Activated CD8-positive, alpha-beta memory T cell treated with anti-CD3 and anti-CD28 coated beads for 24 hours (primary cell): Measurements from ENCODE around the gene TP53TG3E.
"Not testable (repeated sequence)": the region's sequence is repeated elsewhere in the genome, so short reads cannot be mapped to it uniquely, and the experiment has no call there.

Experiments used
- DNase-seq: peaks from one replicate; pipeline ENCODE4 v3.0.0-alpha.2; 2020

Gene TP53TG3E, protein sequence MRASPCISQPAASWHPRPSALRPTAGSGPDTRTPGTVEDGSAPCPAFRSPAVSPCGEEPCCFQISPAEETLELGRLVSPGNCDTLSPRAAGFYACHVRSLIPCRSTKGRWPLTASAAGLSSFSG

DNA sequence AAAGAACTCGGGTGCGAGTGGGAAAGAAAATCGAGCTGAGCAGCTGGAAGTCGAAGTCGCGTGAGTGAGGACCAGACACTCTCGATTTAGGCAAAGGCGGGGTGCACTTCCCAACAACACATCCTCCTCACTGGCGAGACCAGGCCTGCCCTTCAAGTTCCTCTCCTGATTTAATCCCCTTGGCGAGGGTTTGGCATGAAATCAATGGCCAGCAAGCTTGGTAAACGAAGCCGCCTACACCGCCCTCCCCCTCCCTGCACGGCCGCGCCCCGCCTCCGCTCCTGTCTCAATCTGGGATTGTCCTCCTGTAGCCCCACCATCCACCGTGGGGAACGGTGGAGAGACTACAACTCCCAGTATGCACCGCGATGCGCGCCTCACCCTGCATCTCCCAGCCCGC is at the start of gene TP53TG3E:
TP53TG3E (plus strand) TSS at position 301 of the 400 bp plus-strand sequence; CDS start at position 369, 68 bp downstream.
- DNase-seq: not testable (repeated sequence)

DNA sequence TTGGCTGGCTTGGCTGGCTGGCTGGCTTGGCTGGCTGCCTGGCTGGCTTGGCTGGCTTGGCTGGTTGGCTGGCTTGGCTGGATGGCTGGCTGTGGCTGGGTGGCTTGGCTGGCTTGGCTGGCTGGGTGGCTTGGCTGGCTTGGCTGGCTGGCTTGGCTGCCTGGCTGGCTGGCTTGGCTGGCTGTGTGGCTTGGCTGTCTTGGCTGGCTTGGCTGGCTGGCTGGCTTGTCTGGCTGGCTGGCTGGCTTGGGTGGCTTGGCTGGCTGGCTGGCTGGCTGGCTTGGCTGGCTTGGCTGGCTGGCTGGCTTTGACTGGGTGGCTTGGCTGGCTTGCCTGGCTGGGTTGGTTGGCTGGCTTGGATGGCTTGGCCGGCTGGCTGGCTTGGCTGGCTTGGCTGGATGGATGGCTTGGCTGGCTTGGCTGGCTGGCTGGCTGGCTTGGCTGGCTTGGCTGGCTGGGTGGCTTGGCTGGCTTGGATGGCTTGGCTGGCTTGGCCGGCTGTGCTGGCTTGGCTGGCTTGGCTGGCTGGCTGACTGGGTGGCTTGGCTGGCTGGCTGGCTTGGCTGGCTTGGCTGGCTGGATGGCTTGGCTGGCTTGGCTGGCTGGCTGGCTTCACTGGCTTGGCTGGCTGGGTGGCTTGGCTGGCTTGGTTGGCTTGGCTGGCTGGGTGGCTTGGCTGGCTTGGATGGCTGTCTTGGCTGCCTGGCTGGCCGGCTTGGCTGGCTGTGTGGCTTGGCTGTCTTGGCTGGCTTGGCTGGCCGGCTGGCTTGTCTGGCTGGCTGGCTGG is 32.3 kb downstream of the TP53TG3E start:
- DNase-seq: peak; percentile 80

DNA sequence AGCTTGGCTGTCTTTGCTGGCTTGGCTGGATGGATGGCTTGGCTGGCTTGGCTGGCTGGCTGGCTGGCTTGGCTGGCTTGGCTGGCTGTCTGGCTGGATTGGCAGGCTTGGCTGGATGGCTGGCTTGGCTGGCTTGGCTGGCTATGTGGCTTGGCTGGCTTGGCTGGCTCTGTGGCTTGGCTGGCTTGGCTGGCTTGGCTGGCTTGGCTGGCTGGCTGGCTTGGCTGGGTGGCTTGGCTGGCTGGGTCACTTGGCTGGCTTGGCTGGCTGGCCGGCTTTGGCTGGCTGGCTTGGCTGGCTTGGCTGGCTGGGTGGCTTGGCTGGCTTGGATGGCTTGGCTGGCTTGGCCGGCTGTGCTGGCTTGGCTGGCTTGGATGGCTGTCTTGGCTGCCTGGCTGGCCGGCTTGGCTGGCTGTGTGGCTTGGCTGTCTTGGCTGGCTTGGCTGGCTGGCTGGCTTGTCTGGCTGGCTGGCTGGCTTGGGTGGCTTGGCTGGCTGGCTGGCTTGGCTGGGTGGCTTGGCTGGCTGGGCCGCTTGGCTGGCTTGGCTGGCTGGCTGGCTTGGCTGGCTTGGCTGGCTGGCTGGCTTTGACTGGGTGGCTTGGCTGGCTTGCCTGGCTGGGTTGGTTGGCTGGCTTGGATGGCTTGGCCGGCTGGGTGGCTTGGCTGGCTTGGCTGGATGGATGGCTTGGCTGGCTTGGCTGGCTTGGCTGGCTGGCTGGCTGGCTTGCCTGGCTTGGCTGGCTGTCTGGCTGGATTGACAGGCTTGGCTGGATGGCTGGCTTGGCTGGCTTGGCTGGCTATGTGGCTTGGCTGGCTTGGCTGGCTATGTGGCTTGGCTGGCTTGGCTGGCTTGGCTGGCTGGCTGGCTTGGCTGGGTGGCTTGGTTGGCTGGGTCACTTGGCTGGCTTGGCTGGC is 33.8 kb downstream of the TP53TG3E start:
- DNase-seq: peak; percentile 80

DNA sequence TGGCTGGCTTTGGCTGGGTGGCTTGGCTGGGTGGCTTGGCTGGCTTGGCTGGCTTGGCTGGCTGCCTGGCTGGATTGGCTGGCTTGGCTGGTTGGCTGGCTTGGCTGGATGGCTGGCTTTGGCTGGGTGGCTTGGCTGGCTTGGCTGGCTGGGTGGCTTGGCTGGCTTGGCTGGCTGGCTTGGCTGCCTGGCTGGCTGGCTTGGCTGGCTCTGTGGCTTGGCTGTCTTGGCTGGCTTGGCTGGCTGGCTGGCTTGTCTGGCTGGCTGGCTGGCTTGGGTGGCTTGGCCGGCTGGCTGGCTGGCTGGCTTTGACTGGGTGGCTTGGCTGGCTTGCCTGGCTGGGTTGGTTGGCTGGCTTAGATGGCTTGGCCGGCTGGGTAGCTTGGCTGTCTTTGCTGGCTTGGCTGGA is 34.4 kb downstream of the TP53TG3E start:
- peak; percentile 61 for DNase-seq

DNA sequence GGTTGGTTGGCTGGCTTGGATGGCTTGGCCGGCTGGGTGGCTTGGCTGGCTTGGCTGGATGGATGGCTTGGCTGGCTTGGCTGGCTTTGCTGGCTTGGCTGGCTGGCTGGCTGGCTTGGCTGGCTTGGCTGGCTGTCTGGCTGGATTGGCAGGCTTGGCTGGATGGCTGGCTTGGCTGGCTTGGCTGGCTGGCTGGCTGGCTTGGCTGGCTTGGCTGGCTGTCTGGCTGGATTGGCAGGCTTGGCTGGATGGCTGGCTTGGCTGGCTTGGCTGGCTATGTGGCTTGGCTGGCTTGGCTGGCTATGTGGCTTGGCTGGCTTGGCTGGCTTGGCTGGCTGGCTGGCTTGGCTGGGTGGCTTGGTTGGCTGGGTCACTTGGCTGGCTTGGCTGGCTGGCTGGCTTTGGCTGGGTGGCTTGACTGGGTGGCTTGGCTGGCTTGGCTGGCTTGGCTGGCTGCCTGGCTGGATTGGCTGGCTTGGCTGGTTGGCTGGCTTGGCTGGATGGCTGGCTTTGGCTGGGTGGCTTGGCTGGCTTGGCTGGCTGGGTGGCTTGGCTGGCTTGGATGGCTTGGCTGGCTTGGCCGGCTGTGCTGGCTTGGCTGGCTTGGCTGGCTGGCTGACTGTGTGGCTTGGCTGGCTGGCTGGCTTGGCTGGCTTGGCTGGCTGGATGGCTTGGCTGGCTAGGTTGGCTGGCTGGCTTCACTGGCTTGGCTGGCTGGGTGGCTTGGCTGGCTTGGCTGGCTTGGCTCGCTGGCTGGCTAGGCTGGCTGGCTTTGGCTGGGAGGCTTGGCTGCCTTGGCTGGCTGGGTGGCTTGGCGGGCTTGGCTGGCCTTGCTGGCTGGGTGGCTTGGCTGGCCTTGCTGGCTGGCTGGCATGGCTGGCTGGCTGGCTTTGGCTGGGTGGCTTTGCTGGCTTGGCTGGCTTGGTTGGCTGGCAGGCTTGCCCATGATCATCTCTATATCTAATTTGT is 35.3 kb downstream of the TP53TG3E start:
- peak; percentile 82 for DNase-seq
